HepG2 (cell line): Measurements from ENCODE around the gene ATP11A. TPM values are rescaled to one million over a fixed set of nuclear protein-coding genes. Genes with fewer than 3 reads are reported as not detected.

Source experiments
- ATAC-seq: fragments of 200-7000 bp; cut with Tn5 transposase; 3 replicates; pipeline ENCODE4 v1.9.1; 2020; ENCODE audit warnings: mild to moderate bottlenecking, moderate library complexity
- BruUV-seq: library from RNA; stranded (reverse); fragments of 400-500 nt; replicated peaks from 2 replicates; lab custom pipeline; 2021; lab: Mats Ljungman, UMichigan
- CTCF ChIA-PET: fragments of 300-600 bp; formaldehyde crosslinking; extraction: SDS; loops from one replicate; lab custom pipeline; 2021; ENCODE audit warnings: low total read pairs, inconsistent platforms, low intra/inter-chr PET ratio; lab: Yijun Ruan, JAX
- POLR2A ChIA-PET: fragments of 350-600 bp; sonication (Branson Sonifier 250); formaldehyde crosslinking; loops from one replicate; lab custom pipeline; 2020; ENCODE audit warnings: antibody characterized with exemption, inconsistent platforms; lab: Yijun Ruan, JAX
- DNase-seq: peaks from one replicate; pipeline ENCODE4 v3.0.0-alpha.2; 2015; ENCODE audit warnings: low spot score
- FAIRE-seq: peaks from 3 replicates; lab custom pipeline; 2011; peaks lifted over from hg19 to GRCh38; lab: Jason Lieb, UNC
- H2AFZ ChIP-seq: one replicate; pipeline ENCODE4 v1.6.1; 2011; ENCODE audit warnings: low read length, inconsistent platforms
- H3K27ac ChIP-seq: fragments of 300-600 bp; 3 replicates; pipeline ENCODE4 v1.8.0; 2011; ENCODE audit warnings: mixed run types, mild to moderate bottlenecking, mixed read lengths, low read length, inconsistent platforms; ENCODE audit not compliant: insufficient read depth; ENCODE audit errors: extremely low read length
- H3K27me3 ChIP-seq, 2 experiments: fragments of 200-600 bp in 1 of 2; 2 replicates in 1 of 2; 3 replicates in 1 of 2; pipeline versions ENCODE4 v1.6.0 to v1.8.0; 2011; ENCODE audit warnings: low read length in 2 of 2, mild to moderate bottlenecking in 2 of 2, moderate library complexity in 2 of 2, inconsistent platforms in 1 of 2; ENCODE audit not compliant: insufficient read depth in 2 of 2, control insufficient read depth in 1 of 2
- H3K36me3 ChIP-seq, 2 experiments: fragments of 200-600 bp in 1 of 2; replicated peaks in 1 of 2; 2 replicates in 1 of 2; 3 replicates in 1 of 2; pipeline versions ENCODE4 v1.5.1 to v1.8.0; 2011; ENCODE audit warnings: low read length in 2 of 2, inconsistent platforms in 1 of 2; ENCODE audit not compliant: insufficient read depth in 2 of 2, control insufficient read depth in 1 of 2
- H3K4me1 ChIP-seq: 2 replicates; pipeline ENCODE4 v1.5.1; 2012; ENCODE audit warnings: low read length, inconsistent platforms; ENCODE audit not compliant: insufficient read depth
- H3K4me2 ChIP-seq: 2 replicates; pipeline ENCODE4 v1.6.0; 2011; ENCODE audit warnings: low read depth, low read length, inconsistent platforms
- H3K4me3 ChIP-seq, 3 experiments: fragments of 200-600 bp in 1 of 3; sonication (generic), shearing (Covaris generic) in 1 of 3; replicated peaks in 1 of 3; 2 replicates each; pipeline ENCODE4 v1.5.1; 2011 to 2016; ENCODE audit warnings: low read length in 3 of 3, inconsistent platforms in 2 of 3, low read depth in 2 of 3, mild to moderate bottlenecking in 2 of 3, control low read depth in 1 of 3, mixed read lengths in 1 of 3; ENCODE audit not compliant: insufficient read depth in 1 of 3
- H3K79me2 ChIP-seq: one replicate; pipeline ENCODE4 v1.6.1; 2011; ENCODE audit warnings: low read length, inconsistent platforms; ENCODE audit not compliant: insufficient read depth
- H3K9ac ChIP-seq: 2 replicates; pipeline ENCODE4 v1.6.0; 2011; ENCODE audit warnings: mild to moderate bottlenecking, low read depth, low read length, inconsistent platforms; ENCODE audit not compliant: insufficient read depth
- H3K9me3 ChIP-seq: 2 replicates; pipeline ENCODE4 v1.5.1; 2012; ENCODE audit warnings: mild to moderate bottlenecking, low read length
- H4K20me1 ChIP-seq: 2 replicates; pipeline ENCODE4 v1.6.0; 2011; ENCODE audit warnings: inconsistent platforms, mild to moderate bottlenecking, low read length, moderate library complexity; ENCODE audit not compliant: insufficient read depth
- BCL3 ChIP-seq: sonication (generic); formaldehyde crosslinking; IDR thresholded peaks from 2 replicates; pipeline ENCODE4 v1.5.1; 2020; ENCODE audit warnings: mild to moderate bottlenecking, missing genetic modification reagents, moderate library complexity
- FOXM1 ChIP-seq: sonication (generic); formaldehyde crosslinking; IDR thresholded peaks from 2 replicates; pipeline ENCODE4 v1.5.0; 2020; ENCODE audit warnings: missing genetic modification reagents
- GPN1 ChIP-seq: sonication (generic); formaldehyde crosslinking; IDR thresholded peaks from 2 replicates; pipeline ENCODE4 v1.5.1; 2020; ENCODE audit warnings: missing genetic modification reagents, borderline replicate concordance
- HOMEZ ChIP-seq: IDR thresholded peaks from 2 replicates; pipeline ENCODE4 v1.6.1; 2016; ENCODE audit warnings: low read depth
- SATB2 ChIP-seq: sonication (generic); formaldehyde crosslinking; IDR thresholded peaks from 2 replicates; pipeline ENCODE4 v1.5.0; 2020; ENCODE audit warnings: missing genetic modification reagents
- SP4 ChIP-seq: sonication (generic); formaldehyde crosslinking; IDR thresholded peaks from 2 replicates; pipeline ENCODE4 v1.8.1; 2023; ENCODE audit warnings: mild to moderate bottlenecking, missing genetic modification reagents
- TGIF2 ChIP-seq: IDR thresholded peaks from 2 replicates; pipeline ENCODE4 v1.6.1; 2016; ENCODE audit warnings: control low read depth, missing compliant biosample characterization
- ZNF362 ChIP-seq: sonication (generic); formaldehyde crosslinking; IDR thresholded peaks from 2 replicates; pipeline ENCODE4 v1.4.0; 2020; ENCODE audit warnings: missing genetic modification reagents, mild to moderate bottlenecking, borderline replicate concordance
- ZNF510 ChIP-seq: sonication (generic); formaldehyde crosslinking; IDR thresholded peaks from 2 replicates; pipeline ENCODE4 v1.4.0; 2020; ENCODE audit warnings: low read depth, mild to moderate bottlenecking, missing genetic modification reagents
- WGBS: methylation state at CpG from one replicate; pipeline ENCODE4 v1.1.6; 2017; ENCODE audit warnings: low lambda C conversion rate; 5-methylcytosine and 5-hydroxymethylcytosine counted together
- in situ Hi-C: cut with HindIII; loops from 2 replicates; pipeline ENCODE4 v1.10.0; 2017; ENCODE audit warnings: low pct_unique_long_range_greater_than_20kb; ENCODE audit not compliant: extremely low pct_ligation_motif_present
- intact Hi-C: fragments of 100-400 bp; cut with micrococcal nuclease; formaldehyde crosslinking; loops from one replicate; pipeline ENCODE4 v1.10.0; 2022; ENCODE audit not compliant: unreplicated experiment
- polyA plus RNA-seq, 8 experiments: library from polyadenylated mRNA; depleted of rRNA in 3 of 8; stranded (reverse) in 7 of 8; unstranded in 1 of 8; fragments of >200 nt; fragmentation: Illumina TruSeq in 4 of 8; extraction: Trizol in 4 of 8; gene quantifications; 2 replicates each; pipeline versions ENCODE4 v1.2.1 to v1.2.3, GENCODE V29; 2011 to 2016; ENCODE audit warnings: low read depth in 4 of 8, missing spikeins in 1 of 8, mixed read lengths in 1 of 8; ENCODE audit not compliant: insufficient read depth in 1 of 8
- total RNA-seq, 5 experiments: library from RNA; depleted of rRNA; stranded (reverse); fragments of >200 nt; fragmentation: Illumina TruSeq; extraction: Trizol; gene quantifications; 2 replicates each; pipeline ENCODE4 v1.2.3, GENCODE V29; 2016; ENCODE audit warnings: low read depth in 1 of 5

Gene ATP11A
- total and polyA plus RNA-seq, 2 of the 13 experiments (the other 11 are each of a cell fraction or from before 2014, with no cell fraction given), result 18.4 to 20.1 TPM

- intact Hi-C loops, result no loop called here
- WGBS, result 98% methylated on average over 6 of the region's 7 CpGs
- no peak overlapping the region for H2AFZ ChIP-seq
- TF ChIP-seq BCL3 (CRISPR knock-in tag) (no peak), SATB2 (CRISPR knock-in tag) (no peak), FOXM1 (no peak), HOMEZ (no peak), ZNF362 (CRISPR knock-in tag) (no peak), SP4 (CRISPR knock-in tag) (no peak), TGIF2 (CRISPR knock-in tag) (no peak), ZNF510 (CRISPR knock-in tag) (no peak), GPN1 (CRISPR knock-in tag) (no peak)
- no peak overlapping the region for H3K4me2 ChIP-seq
- FAIRE-seq (no peak), DNase-seq (no peak), ATAC-seq (no peak)
- no peak overlapping the region for H3K4me3 ChIP-seq
- no peaks in the 10 kb centered on the region for H3K79me2 ChIP-seq
- H4K20me1 ChIP-seq, result no peaks in the 10 kb centered on the region; the same call in 1 of the 2 replicates
- peaks cover 36% of the 10 kb centered on the region for H3K4me1 ChIP-seq
- no peak overlapping the region for H3K9ac ChIP-seq
- no peaks in the 10 kb centered on the region for H3K36me3 ChIP-seq
- in situ Hi-C loops, result no loop called here
- no TSS peak for BruUV-seq
- CTCF ChIA-PET, result no interaction called here
- POLR2A ChIA-PET, result no interaction called here
- no peaks in the 10 kb centered on the region for H3K9me3 ChIP-seq
- no peaks in the 10 kb centered on the region for H3K27me3 ChIP-seq
- H3K27ac ChIP-seq, result no peak overlapping the region
Measured at GRCh38 chr13:112933649-112934048, 243.8 kb downstream of the ATP11A start.
